HG02763 (cell line): ENCODE results near the gene PIM3.

Experiments
- ATAC-seq: cut with Tn5 transposase; IDR thresholded peaks from one replicate; pipeline ENCODE4 v1.9.1; 2021; ENCODE audit warnings: mild to moderate bottlenecking, moderate library complexity; ENCODE audit not compliant: unreplicated experiment

Gene PIM3

DNA sequence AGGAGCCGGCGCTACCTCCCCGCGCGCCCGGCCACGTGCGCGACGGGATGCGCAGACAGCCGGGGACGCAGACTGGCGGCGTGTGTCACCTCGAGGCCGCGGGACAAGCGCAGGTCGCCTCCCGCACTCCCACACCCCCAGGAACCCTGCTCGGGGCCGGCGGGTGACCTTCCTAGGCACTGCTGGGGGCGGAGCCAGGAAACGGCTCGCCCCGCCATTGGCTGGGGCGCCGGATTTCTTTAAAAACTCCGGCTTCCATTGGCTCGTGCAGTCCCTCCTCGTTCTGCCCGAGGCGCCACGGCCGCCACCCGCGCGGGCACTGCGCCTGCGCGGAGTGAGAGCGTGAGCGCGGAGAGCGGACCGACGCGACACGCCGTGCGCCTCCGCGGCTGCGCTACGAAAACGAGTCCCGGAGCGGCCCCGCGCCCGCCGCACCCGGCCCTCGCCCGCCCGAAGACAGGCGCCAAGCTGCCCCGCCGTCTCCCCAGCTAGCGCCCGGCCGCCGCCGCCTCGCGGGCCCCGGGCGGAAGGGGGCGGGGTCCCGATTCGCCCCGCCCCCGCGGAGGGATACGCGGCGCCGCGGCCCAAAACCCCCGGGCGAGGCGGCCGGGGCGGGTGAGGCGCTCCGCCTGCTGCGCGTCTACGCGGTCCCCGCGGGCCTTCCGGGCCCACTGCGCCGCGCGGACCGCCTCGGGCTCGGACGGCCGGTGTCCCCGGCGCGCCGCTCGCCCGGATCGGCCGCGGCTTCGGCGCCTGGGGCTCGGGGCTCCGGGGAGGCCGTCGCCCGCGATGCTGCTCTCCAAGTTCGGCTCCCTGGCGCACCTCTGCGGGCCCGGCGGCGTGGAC, at the start of gene PIM3:
TSS of gene PIM3 (plus strand) at position 614 of the 846 bp plus-strand sequence. CDS start at position 790, 176 bp downstream.
- ATAC-seq = peak; percentile 56

DNA sequence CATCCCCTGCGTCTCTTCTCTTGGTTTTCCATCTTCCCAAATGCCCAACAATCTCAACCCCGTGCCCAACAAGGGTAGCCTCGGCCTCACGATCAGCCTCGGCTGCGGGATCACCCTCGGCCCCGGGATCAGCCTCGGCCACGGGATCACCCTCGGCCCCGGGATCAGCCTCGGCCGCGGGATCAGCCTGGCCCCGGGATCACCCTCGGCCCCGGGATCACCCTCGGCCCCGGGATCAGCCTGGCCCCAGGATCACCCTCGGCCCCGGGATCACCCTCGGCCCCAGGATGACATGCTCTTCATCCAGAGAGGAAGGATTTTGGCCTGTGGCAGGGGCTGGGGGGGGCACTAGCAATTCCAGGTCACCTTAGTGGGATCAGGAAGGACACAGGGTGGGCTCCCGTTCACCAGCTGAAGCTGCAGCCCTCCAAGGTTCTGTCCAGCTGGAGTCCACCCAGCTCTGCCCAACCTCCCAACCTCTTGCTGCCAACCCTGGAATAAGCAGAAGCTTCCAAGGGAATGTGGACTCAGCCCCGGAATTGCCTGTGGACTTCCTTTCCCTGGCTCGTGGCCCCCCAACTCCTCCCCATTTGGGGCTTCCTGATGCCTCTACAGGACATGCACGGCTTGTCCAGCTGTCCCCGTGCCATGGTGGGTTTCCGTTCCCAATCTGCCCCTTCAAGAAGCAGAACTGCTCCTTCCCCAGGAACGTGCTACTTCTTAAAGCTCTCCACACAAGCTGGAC, 48.5 kb upstream of the PIM3 start:
- no peak for ATAC-seq

DNA sequence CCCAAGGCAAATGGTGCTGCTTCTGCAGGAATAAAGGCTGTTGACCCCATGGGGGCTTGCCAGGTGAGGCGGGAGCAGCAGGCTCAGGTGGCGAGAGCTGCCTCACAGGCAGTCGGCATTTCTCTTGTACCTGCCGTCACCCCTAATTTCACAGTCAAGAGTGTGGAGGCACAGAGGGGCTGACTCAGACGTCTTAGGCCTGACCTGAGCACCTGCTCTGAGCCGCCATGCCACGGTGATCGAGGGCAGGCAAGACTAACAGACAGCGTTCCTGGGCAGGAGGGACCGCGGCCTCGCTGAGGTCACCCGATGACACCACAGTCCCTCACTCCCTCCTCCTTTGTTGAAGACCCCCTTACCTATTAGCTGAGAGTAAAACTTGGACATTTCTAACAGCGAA, 47.5 kb upstream of the PIM3 start:
- ATAC-seq = no peak

DNA sequence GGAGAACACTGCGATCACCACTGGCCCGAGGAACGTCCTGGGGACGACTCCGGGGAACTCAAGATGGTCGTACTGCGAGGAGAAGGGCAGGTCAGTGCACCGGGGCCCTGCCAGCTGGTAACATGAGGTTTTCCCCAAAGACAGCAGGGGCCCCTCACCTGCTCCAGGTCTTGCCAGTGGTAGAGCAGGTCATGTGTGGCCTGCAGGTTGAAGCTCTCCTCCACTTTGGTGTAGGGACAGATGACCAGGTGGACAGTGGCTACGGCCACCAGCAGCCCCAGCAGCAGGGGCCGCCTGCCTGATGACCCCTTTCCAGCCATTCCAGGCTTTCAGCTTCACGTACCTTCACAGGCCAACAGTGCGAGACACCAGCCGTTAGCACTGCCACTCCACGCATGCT, 47.1 kb upstream of the PIM3 start:
- no peak for ATAC-seq

DNA sequence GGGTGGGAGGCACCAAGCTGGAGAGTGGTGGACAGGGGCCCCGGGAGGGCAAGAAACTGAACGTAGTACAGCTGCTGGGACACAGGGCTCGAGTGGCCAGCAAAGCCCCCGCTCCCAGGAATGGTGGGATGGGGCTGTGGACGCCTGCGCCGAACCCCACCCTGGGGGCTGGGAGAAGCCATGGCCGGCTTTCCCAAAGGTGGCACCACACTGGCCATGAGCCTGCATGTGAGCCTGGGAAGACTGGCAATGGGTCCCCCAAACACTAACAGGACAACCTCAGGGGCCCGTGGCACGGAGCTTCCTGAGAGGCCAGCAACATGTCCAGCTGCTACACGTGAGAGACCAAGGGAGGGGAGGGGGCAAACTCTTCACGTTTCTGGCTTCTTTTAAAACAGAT, 46.3 kb upstream of the PIM3 start:
- ATAC-seq = no peak

DNA sequence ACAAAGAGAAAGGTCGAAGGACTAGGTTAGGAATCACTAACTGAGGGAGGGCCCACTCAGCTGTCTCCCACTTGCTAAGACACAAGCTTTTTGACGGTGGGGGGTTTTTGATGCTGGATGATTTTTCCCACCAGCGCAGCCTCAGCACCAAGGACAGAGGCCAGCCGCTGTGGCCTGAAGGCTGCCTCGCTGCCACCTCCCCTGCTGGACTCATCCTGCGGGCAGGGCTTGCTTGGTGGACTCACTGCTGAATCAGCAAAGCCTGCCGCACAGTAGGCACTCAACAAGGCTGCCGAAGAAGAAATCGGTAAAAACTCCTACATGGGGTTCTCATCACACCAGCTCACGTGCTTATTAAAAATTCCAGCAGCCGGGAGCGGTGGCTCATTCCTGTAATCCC, 45.0 kb upstream of the PIM3 start:
- ATAC-seq = no peak

DNA sequence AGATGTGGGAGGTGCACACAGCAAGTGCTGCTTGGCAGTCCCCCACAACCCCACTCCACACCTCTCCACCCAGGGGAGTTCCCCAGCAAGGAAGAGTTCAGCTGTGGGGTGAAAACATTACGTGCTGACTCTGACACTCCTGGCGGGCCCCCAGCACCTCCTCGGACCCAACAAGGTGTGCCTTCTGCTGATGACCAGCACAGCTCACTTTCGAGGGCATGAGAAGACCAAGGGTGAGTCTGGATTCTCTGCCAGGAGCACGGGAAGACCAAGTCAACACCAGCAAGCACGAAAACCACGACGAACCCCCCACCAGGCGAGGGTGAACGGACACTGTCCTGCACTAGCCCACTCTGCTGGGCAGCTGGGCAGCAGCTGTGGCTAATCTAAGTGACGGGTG, 43.7 kb upstream of the PIM3 start:
- no peak for ATAC-seq

DNA sequence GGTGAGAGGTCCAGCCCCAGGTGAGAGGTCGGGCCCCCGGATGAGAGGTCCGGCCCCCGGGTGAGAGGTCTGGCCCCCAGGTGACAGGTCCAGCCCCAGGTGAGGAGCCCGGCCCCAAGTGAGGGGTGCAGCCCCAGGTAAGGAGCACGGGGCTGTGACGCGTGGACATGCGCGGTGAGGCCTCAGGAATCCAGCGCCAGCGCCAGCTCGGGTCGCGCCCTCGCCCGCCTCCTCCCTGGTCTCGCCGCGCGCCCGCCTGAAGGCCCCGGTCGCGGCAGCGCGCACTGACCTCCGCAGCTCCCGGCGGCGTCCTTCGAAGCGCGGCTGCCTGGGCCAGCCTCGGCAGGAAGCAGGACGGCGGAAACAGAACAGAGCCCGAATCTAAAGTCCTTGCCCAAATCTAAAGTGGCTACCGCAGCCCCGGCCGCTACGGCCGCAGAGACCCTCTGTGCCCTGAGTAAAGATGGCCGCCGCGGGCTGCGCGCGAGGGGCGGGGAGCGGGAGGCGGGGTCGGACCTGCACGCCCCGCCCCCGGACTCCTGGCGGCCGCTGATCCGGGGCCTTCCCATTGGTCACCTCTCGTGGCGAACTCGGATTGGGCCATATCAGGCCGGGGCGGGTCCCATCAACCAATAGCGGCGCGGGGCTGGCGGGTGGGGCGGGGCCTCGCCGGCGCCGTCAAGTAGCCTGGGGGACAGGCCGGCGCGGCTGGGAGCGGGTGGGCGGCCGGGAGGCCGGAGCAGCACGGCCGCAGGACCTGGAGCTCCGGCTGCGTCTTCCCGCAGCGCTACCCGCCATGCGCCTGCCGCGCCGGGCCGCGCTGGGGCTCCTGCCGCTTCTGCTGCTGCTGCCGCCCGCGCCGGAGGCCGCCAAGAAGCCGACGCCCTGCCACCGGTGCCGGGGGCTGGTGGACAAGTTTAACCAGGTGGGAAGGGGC, 42.3 kb upstream of the PIM3 start, which contains the start of the genes ALG12 and CRELD2:
TSS of gene ALG12 (minus strand) at position 465 of the 937 bp plus-strand sequence. CDS start 4,673 bp downstream, outside the sequence.
TSS of gene CRELD2 (plus strand) at position 661 of the 937 bp plus-strand sequence. CDS start at position 797, 136 bp downstream.
- ATAC-seq = peak; percentile 97

DNA sequence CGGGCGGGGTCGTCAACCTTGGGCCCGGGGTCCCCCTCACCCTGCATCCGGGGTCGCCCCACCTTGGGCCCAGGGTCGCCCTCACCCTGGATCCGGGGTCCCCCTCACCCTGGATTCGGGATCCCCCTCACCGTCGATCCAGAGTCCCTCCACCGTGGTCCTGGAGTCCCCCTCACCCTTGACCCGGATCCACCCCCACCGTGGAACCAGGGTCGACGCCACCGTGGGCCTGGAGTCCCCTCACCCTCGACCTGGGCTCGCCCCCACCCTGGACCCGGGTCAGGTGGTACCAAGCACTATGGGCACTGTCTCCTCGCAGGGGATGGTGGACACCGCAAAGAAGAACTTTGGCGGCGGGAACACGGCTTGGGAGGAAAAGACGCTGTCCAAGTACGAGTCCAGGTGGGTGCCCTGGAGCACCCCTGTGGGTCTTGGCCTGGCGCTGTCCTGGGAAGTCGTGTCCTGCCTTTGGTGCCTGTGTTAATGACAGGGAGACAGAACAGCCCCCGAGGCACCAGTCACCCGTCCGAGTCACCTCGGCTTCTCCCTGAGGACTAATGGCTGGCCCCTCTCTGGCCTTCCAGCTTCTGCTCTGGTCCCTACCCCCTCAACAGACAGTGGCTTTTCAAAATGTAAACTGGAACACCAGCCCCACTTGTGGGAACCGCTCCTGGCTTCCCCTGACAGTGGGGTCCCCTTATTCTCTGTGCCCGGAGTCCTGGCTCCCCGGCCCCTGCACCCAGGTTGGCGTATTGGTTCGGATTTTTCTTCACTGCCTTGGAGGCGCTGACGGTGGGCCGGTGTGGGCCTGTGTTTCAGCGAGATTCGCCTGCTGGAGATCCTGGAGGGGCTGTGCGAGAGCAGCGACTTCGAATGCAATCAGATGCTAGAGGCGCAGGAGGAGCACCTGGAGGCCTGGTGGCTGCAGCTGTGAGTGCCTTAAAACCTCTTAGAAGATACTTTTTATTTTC, 41.4 kb upstream of the PIM3 start:
- no peak for ATAC-seq

DNA sequence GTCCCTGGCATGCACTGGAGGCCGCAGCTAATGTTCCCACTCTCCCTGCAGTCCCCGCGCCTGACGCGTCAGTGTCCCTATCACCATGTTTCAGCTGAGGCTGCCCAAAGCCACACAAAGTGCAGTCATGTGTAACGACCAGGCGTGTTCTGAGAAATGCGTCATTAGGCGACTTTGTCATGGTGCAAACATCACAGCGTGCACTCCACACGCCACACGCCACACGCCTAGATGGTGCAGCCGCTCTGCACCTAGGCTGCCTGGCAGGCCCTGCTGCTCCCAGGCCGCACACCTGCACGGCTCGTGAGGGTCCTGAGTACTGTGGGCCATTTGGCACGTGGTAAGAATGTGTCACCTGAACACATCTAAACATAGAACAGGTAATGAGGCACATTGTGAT, 39.7 kb upstream of the PIM3 start:
- ATAC-seq = no peak

DNA sequence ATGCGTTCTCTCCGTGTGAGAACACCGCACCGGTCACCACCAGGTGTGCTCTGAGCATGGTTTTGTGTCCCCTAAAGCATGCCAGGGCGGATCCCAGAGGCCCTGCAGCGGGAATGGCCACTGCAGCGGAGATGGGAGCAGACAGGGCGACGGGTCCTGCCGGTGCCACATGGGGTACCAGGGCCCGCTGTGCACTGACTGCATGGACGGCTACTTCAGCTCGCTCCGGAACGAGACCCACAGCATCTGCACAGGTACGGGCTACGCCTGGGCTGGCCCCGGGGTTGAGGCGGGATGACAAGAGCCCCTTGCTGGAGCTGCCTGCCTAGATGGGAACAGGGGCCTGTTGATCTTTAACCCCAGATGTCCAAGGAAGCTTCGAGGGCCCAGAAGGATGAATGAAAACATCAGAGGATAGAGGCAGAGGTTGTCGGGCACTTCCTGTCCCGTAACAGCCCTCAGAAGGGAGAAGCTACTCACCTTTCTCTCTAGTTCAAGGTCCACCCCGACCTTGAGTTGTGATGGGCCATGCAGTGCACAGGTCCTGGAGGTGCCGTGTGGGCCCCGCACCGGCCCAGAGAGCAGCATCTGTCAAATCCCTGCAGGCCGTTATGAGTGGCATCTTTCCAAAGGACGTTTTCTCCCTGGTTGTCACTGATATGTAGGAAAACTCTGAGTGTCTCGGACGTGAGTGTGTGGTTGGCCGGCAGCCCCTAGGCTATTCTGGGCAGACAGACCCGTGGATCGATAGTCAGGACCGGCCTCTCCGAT, 38.9 kb upstream of the PIM3 start:
- no peak for ATAC-seq

DNA sequence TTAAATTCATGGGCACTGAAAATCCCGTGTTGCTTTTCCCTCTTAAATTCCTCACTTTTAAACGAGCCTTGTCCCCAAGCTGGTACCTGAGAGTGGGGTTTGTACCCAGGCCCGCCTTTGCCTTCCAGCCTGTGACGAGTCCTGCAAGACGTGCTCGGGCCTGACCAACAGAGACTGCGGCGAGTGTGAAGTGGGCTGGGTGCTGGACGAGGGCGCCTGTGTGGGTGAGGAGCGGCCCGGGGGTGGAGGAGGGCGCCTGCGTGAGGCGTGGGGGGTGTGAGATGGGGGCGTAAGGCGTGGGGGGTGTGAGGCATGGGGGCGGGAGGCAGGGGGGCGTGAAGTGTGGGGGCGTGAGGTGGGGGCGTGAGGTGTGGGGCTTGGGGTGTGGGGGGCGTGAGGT, 38.1 kb upstream of the PIM3 start:
- no peak for ATAC-seq

DNA sequence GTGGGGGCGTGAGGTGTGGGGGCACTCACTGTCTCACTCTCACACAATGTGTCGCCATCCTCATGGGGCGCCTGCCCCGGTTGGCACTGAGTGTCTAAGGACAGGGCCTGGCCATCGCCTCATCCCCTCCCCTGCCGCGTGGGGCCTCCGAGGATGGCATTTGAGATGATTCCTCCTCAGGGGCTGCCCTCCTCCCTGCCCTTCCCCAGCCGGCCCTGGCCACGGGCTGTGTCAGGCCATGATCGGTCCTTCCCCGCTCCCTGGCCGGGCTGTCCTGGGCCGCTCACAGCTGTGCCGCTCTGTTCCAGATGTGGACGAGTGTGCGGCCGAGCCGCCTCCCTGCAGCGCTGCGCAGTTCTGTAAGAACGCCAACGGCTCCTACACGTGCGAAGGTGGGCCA, 37.6 kb upstream of the PIM3 start:
- ATAC-seq = no peak

DNA sequence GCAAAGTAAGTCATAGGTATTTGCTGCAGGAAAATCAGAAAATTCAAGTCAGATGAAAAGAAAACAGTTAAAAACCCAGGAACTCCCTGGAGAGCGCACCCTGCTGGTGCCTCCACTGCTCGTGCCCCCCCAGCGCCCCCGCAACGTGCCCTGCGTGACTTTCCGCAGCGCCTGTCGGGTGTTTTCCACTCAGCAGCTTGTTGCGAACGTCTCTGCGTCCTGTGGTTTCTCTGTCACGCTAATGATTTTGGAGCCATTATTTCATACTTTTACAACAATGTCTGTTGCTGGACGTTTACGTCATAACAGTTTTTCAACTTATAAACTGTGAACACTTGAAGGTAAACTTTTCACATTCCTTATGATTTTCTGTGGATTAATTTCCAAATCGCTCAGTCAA, 37.1 kb upstream of the PIM3 start:
- no peak for ATAC-seq

DNA sequence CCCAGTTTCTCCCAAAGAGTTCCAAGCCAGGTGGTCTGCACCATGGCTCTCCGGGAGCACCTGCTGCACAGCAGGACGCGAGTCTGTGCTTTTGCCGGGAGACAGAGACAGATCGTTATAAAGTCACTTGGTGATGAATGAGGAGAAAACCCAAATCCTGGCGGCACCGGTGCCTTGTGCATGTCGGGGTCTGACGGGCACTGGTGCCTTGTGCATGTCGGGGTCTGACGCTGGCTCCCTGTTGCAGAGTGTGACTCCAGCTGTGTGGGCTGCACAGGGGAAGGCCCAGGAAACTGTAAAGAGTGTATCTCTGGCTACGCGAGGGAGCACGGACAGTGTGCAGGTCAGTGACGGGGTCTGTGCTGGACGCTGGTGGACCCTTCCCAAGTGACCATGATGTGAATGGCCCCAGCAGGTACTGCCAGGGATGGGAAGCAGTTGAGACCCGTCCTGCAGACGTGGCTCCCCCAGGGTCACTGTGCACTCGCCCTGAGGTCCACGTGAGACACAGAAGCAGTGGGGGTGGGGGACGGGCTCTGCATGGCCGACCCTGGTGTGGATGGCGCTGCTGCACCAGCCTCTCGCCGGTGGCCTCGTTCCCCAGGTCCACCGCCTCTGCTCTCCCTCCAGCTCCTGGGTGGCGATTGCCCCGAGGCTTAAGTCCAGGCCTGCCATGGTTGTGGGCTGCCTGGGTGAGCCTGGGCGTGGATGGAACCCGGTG, 36.3 kb upstream of the PIM3 start:
- ATAC-seq = no peak

DNA sequence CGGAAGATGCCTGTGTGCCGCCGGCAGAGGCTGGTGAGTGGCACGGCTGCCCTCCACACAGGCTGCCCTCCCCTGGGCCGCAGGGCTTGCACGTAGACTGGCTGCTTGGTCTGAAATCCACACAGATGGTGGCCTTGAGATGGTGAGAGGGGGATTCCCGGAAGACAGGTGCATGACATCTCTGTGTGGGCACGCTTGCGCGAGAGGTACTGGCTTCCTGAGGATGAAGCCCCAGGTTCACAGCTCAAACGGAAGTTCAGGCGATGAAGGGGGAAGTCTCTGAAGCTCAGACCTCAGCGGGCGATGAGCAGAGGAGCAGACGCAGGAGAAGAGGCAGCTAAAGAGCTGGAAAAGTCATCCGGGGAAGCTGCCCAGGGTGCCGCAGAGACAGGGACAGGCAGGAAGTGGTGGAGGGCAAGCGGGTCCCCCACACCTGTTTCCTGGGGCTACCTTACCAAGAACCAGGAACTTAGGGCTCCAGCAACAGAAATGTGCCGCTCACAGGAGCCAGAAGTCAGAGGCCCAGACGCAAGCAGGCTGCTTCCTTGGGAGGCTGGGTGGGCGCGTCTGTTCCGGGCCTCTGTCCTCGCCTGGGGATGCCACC, 34.9 kb upstream of the PIM3 start:
- no peak for ATAC-seq

DNA sequence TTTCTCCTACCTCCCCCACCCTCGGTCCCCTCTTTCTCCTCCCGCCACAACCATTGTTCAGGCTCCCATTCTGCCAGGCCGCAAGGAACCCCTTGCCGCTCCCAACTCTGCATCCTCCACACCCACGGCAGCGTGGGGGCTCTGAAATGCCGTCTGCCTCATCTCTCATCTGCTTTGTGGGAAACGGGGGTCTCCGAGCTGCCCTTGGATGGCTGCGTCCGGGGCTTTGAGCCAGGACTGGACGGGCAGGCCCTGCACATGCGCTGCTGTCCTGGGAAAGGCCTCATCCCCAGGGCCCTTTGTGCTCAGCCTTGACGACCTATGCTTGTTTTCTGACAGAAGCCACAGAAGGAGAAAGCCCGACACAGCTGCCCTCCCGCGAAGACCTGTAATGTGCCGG, 33.7 kb upstream of the PIM3 start:
- ATAC-seq = no peak
